Loucy (cell line): Measurements from ENCODE around the gene ANK3.

Experiments used
- EZH2phosphoT487 ChIP-seq: fragments of 200-600 bp; IDR thresholded peaks from 2 replicates; pipeline ENCODE4 v1.6.1; 2018; ENCODE audit warnings: antibody characterized with exemption, mild to moderate bottlenecking, moderate library complexity, borderline replicate concordance
- TF ChIP-seq, protein P1 (sequence below): fragments of 200-600 bp; sonication (generic); conservative IDR thresholded peaks from 2 replicates; pipeline ENCODE4 v1.5.1; 2014; ENCODE audit warnings: mild to moderate bottlenecking, antibody characterized with exemption, low read length

DNA sequence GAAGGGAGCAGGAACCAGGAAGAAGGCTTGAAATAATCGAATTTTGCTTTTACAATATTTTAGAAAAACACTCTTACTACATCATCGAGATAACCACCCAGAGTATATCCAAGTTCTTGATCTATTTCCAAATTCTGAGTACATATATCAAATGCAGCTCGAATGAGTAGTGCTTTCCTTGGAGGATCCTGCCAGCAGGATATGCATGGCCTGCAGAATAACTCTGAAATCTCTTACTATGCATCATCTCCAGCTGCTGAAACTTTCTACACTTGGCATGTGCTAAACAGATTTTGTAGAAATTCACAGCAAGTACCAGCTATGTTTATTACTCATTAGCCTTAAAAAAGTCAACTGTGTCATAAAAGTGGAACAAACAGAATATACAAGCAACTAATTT lies 44.0 kb upstream of the ANK3 start:
- TF ChIP-seq, protein P1, sequence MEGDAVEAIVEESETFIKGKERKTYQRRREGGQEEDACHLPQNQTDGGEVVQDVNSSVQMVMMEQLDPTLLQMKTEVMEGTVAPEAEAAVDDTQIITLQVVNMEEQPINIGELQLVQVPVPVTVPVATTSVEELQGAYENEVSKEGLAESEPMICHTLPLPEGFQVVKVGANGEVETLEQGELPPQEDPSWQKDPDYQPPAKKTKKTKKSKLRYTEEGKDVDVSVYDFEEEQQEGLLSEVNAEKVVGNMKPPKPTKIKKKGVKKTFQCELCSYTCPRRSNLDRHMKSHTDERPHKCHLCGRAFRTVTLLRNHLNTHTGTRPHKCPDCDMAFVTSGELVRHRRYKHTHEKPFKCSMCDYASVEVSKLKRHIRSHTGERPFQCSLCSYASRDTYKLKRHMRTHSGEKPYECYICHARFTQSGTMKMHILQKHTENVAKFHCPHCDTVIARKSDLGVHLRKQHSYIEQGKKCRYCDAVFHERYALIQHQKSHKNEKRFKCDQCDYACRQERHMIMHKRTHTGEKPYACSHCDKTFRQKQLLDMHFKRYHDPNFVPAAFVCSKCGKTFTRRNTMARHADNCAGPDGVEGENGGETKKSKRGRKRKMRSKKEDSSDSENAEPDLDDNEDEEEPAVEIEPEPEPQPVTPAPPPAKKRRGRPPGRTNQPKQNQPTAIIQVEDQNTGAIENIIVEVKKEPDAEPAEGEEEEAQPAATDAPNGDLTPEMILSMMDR, result no peak
- TF ChIP-seq EZH2phosphoT487, result no peak
